DOHH2 (cell line): ENCODE data around the gene BCAS1.

Experiments used
- H3F3A ChIP-seq: fragments of 200-600 bp; sonication (generic), shearing (Covaris generic); 2 replicates; pipeline ENCODE4 v1.6.0; 2016; ENCODE audit warnings: antibody characterized with exemption, mild to moderate bottlenecking; ENCODE audit not compliant: control insufficient read depth, insufficient read depth
- H3K27ac ChIP-seq: fragments of 200-600 bp; sonication (generic); 2 replicates; pipeline ENCODE4 v1.5.1; 2014; ENCODE audit warnings: low read depth, mild to moderate bottlenecking, low read length, moderate library complexity
- H3K27me3 ChIP-seq: fragments of 200-600 bp; sonication (generic); 2 replicates; pipeline ENCODE4 v1.6.1; 2014; ENCODE audit warnings: mild to moderate bottlenecking, low read length, mixed read lengths; ENCODE audit not compliant: control insufficient read depth
- H3K36me3 ChIP-seq: fragments of 200-600 bp; sonication (generic); 2 replicates; pipeline ENCODE4 v1.6.1; 2014; ENCODE audit warnings: mild to moderate bottlenecking, low read length, moderate library complexity, mixed read lengths; ENCODE audit not compliant: control insufficient read depth
- H3K4me1 ChIP-seq: fragments of 200-600 bp; sonication (generic); 2 replicates; pipeline ENCODE4 v1.6.1; 2014; ENCODE audit warnings: mild to moderate bottlenecking, low read length, mixed read lengths; ENCODE audit not compliant: control insufficient read depth
- H3K4me2 ChIP-seq: fragments of 200-600 bp; sonication (generic); 2 replicates; pipeline ENCODE4 v1.6.0; 2014; ENCODE audit warnings: mild to moderate bottlenecking, low read length, moderate library complexity
- H3K4me3 ChIP-seq: fragments of 200-600 bp; sonication (generic); 2 replicates; pipeline ENCODE4 v1.5.1; 2014; ENCODE audit warnings: mild to moderate bottlenecking, low read length, mixed read lengths
- H3K79me2 ChIP-seq: fragments of 200-600 bp; sonication (generic); 2 replicates; pipeline ENCODE4 v1.6.1; 2014; ENCODE audit warnings: mild to moderate bottlenecking, low read length, mixed read lengths; ENCODE audit not compliant: control insufficient read depth
- H3K9me2 ChIP-seq: fragments of 200-600 bp; sonication (generic); replicated peaks from 2 replicates; pipeline ENCODE4 v1.6.1; 2014; ENCODE audit warnings: mild to moderate bottlenecking, low read length, mixed read lengths; ENCODE audit not compliant: control insufficient read depth
- H3K9me3 ChIP-seq: fragments of 200-600 bp; sonication (generic); 2 replicates; pipeline ENCODE4 v1.6.1; 2014; ENCODE audit warnings: antibody characterized with exemption, low read length, mixed read lengths; ENCODE audit not compliant: control insufficient read depth, insufficient read depth
- H4K20me1 ChIP-seq: fragments of 200-600 bp; sonication (generic); 2 replicates; pipeline ENCODE4 v1.6.0; 2014; ENCODE audit warnings: low read depth, mild to moderate bottlenecking, antibody characterized with exemption, low read length, moderate library complexity; ENCODE audit not compliant: control insufficient read depth, insufficient read depth
- CTCF ChIP-seq: fragments of 200-600 bp; sonication (generic); IDR thresholded peaks from one replicate; pipeline ENCODE4 v1.5.1; 2014; ENCODE audit warnings: antibody characterized with exemption, mild to moderate bottlenecking, low read depth, low read length; ENCODE audit not compliant: poor library complexity, severe bottlenecking
- EZH2phosphoT487 ChIP-seq: fragments of 200-600 bp; sonication (generic); IDR thresholded peaks from 2 replicates; pipeline ENCODE4 v1.6.1; 2017; ENCODE audit warnings: borderline replicate concordance, mild to moderate bottlenecking, antibody characterized with exemption, low read length, moderate library complexity, mixed read lengths

BCAS1 gene

GRCh38 chr20:54015496-54015895 lies 54.9 kb downstream of the BCAS1 start:
- H3K9me2 ChIP-seq = no peaks in the 10 kb centered on the region
- H3K4me3 ChIP-seq = no peak overlapping the region
- H3K4me1 ChIP-seq = peaks cover 21% of the 10 kb centered on the region
- H3K27me3 ChIP-seq = peaks cover 52% of the 10 kb centered on the region
- H3K27ac ChIP-seq = no peak overlapping the region
- no peak for TF ChIP-seq CTCF
- TF ChIP-seq EZH2phosphoT487 = no peak
- H3K36me3 ChIP-seq = no peaks in the 10 kb centered on the region
- H3K4me2 ChIP-seq = no peak overlapping the region
- H3F3A ChIP-seq = peaks cover 6% of the 10 kb centered on the region
- no peaks in the 10 kb centered on the region for H3K79me2 ChIP-seq
- H4K20me1 ChIP-seq = no peaks in the 10 kb centered on the region
- H3K9me3 ChIP-seq = no peaks in the 10 kb centered on the region

- no peak overlapping the region for H3K4me3 ChIP-seq
- no peaks in the 10 kb centered on the region for H3K79me2 ChIP-seq
- H3K36me3 ChIP-seq = no peaks in the 10 kb centered on the region
- H3K4me1 ChIP-seq = peaks cover 21% of the 10 kb centered on the region
- no peak for TF ChIP-seq CTCF
- TF ChIP-seq EZH2phosphoT487 = no peak
- H3K27me3 ChIP-seq = peaks cover 50% of the 10 kb centered on the region
- H4K20me1 ChIP-seq = no peaks in the 10 kb centered on the region
- H3K9me2 ChIP-seq = no peaks in the 10 kb centered on the region
- no peak overlapping the region for H3K27ac ChIP-seq
- H3K9me3 ChIP-seq = no peaks in the 10 kb centered on the region
- peaks cover 6% of the 10 kb centered on the region for H3F3A ChIP-seq
- H3K4me2 ChIP-seq = no peak overlapping the region
These were observed 56.0 kb downstream of the BCAS1 start for GRCh38 chr20:54014293-54014926.

- Histone ChIP-seq H3K9me2 (no peaks in the 10 kb centered on the region), H3F3A (peaks cover 6% of the 10 kb centered on the region), H3K9me3 (no peaks in the 10 kb centered on the region), H3K27ac (no peak overlapping the region), H3K4me3 (no peak overlapping the region), H4K20me1 (no peaks in the 10 kb centered on the region), H3K79me2 (no peaks in the 10 kb centered on the region), H3K4me2 (no peak overlapping the region), H3K36me3 (no peaks in the 10 kb centered on the region), H3K4me1 (peaks cover 18% of the 10 kb centered on the region), H3K27me3 (peaks cover 46% of the 10 kb centered on the region)
- no peak for TF ChIP-seq CTCF
- TF ChIP-seq EZH2phosphoT487 = no peak
These were observed 56.9 kb downstream of the BCAS1 start for GRCh38 chr20:54013471-54013870.
